Endothelial cell of umbilical vein (primary cell): ENCODE measurements around the gene SRD5A1. TPM values are rescaled to one million over a fixed set of nuclear protein-coding genes. Genes with fewer than 3 reads are reported as not detected.

Source experiments
- BruUV-seq: library from RNA; stranded (reverse); fragments of 400-500 nt; replicated peaks from 2 replicates; lab custom pipeline; 2021; lab: Mats Ljungman, UMichigan
- CTCF ChIA-PET: fragments of 300-600, 350-600 bp; sonication (Branson Sonifier 250); formaldehyde crosslinking; loops from one replicate; lab custom pipeline; 2021; ENCODE audit warnings: antibody characterized with exemption, inconsistent platforms; lab: Charles Lee
- POLR2A ChIA-PET: fragments of 300-600, 350-600 bp; sonication (Branson Sonifier 250); formaldehyde crosslinking; loops from one replicate; lab custom pipeline; 2021; ENCODE audit warnings: antibody characterized with exemption, inconsistent platforms; lab: Charles Lee
- DNase-seq: peaks from one replicate; pipeline ENCODE4 v3.0.0-alpha.2; 2011; ENCODE audit warnings: low read depth, low spot score
- FAIRE-seq: peaks from 2 replicates; lab custom pipeline; 2011; peaks lifted over from hg19 to GRCh38; lab: Jason Lieb, UNC
- H2AFZ ChIP-seq: 2 replicates; pipeline ENCODE4 v1.6.0; 2012; ENCODE audit warnings: low read depth, low read length, control low read depth, inconsistent platforms
- H3K27ac ChIP-seq: 2 replicates; pipeline ENCODE4 v1.5.1; 2011; ENCODE audit warnings: low read depth, mild to moderate bottlenecking, control low read depth, low read length, moderate library complexity; ENCODE audit not compliant: insufficient read depth
- H3K27me3 ChIP-seq, 2 experiments: 2 replicates each; pipeline versions ENCODE4 v1.6.0 to v1.6.1; 2011; ENCODE audit warnings: low read length in 2 of 2, mixed read lengths in 1 of 2; ENCODE audit not compliant: control insufficient read depth in 2 of 2, insufficient read depth in 2 of 2
- H3K36me3 ChIP-seq, 2 experiments: 2 replicates in 1 of 2; 3 replicates in 1 of 2; pipeline ENCODE4 v1.5.1; 2011; ENCODE audit warnings: low read length in 2 of 2, mild to moderate bottlenecking in 1 of 2, moderate library complexity in 1 of 2; ENCODE audit not compliant: control insufficient read depth in 2 of 2, insufficient read depth in 2 of 2; ENCODE audit errors: extremely low read depth in 1 of 2
- H3K4me1 ChIP-seq: 3 replicates; pipeline ENCODE4 v1.5.1; 2011; ENCODE audit warnings: mild to moderate bottlenecking, low read length; ENCODE audit not compliant: control insufficient read depth, insufficient read depth; ENCODE audit errors: extremely low read depth
- H3K4me2 ChIP-seq: 2 replicates; pipeline ENCODE4 v1.6.1; 2011; ENCODE audit warnings: low read length, control low read depth, mixed read lengths; ENCODE audit not compliant: insufficient read depth
- H3K4me3 ChIP-seq, 3 experiments: fragments of 200-600 bp in 1 of 3; sonication (generic), shearing (Covaris generic) in 1 of 3; replicated peaks in 1 of 3; 2 replicates each; pipeline ENCODE4 v1.5.1; 2011 to 2016; ENCODE audit warnings: control low read depth in 3 of 3, low read length in 3 of 3, mild to moderate bottlenecking in 2 of 3, inconsistent platforms in 1 of 3, low read depth in 1 of 3, moderate library complexity in 1 of 3; ENCODE audit not compliant: insufficient read depth in 1 of 3
- H3K79me2 ChIP-seq: 2 replicates; pipeline ENCODE4 v1.6.0; 2012; ENCODE audit warnings: low read length, inconsistent platforms; ENCODE audit not compliant: control insufficient read depth, insufficient read depth
- H3K9ac ChIP-seq: replicated peaks from 2 replicates; pipeline ENCODE3; 2011; ENCODE audit warnings: low read length, control low read depth; ENCODE audit not compliant: insufficient read depth; ENCODE audit errors: extremely low read depth
- H3K9me1 ChIP-seq: replicated peaks from 3 replicates; pipeline ENCODE4 v1.6.0; 2011; ENCODE audit warnings: mild to moderate bottlenecking, low read length; ENCODE audit not compliant: control insufficient read depth, insufficient read depth; ENCODE audit errors: extremely low read depth
- H3K9me3 ChIP-seq: replicated peaks from 2 replicates; pipeline ENCODE4 v1.5.1; 2012; ENCODE audit warnings: low read length, inconsistent platforms; ENCODE audit not compliant: control insufficient read depth, insufficient read depth
- H4K20me1 ChIP-seq: replicated peaks from 2 replicates; pipeline ENCODE3; 2011; ENCODE audit warnings: mild to moderate bottlenecking, low read length; ENCODE audit not compliant: control insufficient read depth, insufficient read depth; ENCODE audit errors: extremely low read depth
- EZH2 ChIP-seq: IDR thresholded peaks from 2 replicates; pipeline ENCODE4 v1.6.1; 2012; ENCODE audit warnings: borderline replicate concordance, low read depth, mild to moderate bottlenecking, moderate library complexity, low read length, inconsistent platforms; ENCODE audit not compliant: severe bottlenecking
- FOS ChIP-seq: IDR thresholded peaks from 2 replicates; pipeline ENCODE4 v1.6.1; 2011; ENCODE audit warnings: mild to moderate bottlenecking, low read length, moderate library complexity, borderline replicate concordance; ENCODE audit not compliant: insufficient read depth
- GATA2 ChIP-seq: IDR thresholded peaks from 2 replicates; pipeline ENCODE4 v1.7.0; 2011; ENCODE audit warnings: low read depth, mild to moderate bottlenecking, moderate library complexity, mixed read lengths, low read length; ENCODE audit not compliant: insufficient read length, insufficient read depth
- JUN ChIP-seq: IDR thresholded peaks from 2 replicates; pipeline ENCODE4 v1.6.1; 2011; ENCODE audit warnings: borderline replicate concordance, low read depth; ENCODE audit not compliant: insufficient read length, insufficient read depth
- MYC ChIP-seq: IDR thresholded peaks from one replicate; pipeline ENCODE4 v1.6.1; 2011; ENCODE audit warnings: mild to moderate bottlenecking, low read depth, low read length
- POLR2A ChIP-seq: IDR thresholded peaks from 2 replicates; pipeline ENCODE4 v1.6.1; 2012; ENCODE audit warnings: low read depth, mild to moderate bottlenecking, control low read depth, low read length
- POLR2AphosphoS5 ChIP-seq: IDR thresholded peaks from 2 replicates; pipeline ENCODE4 v1.6.1; 2012; ENCODE audit warnings: low read depth, mild to moderate bottlenecking, control low read depth, low read length, moderate library complexity; ENCODE audit not compliant: insufficient read depth
- dilution Hi-C: fragments of 300-500 bp; cut with MboI; formaldehyde crosslinking; loops from one replicate; pipeline ENCODE4 v1.15.0; 2019; ENCODE audit warnings: low sequenced_read_pairs; ENCODE audit not compliant: extremely low pct_ligation_motif_present
- intact Hi-C: fragments of 100-400 bp; cut with micrococcal nuclease; formaldehyde crosslinking; loops from one replicate; pipeline ENCODE4 v1.10.0; 2022
- polyA plus RNA-seq, 4 experiments: library from polyadenylated mRNA; depleted of rRNA in 3 of 4; stranded (reverse) in 3 of 4; unstranded in 1 of 4; fragments of >200 nt; gene quantifications; 2 replicates each; pipeline versions ENCODE4 v1.2.1 to v1.2.3, GENCODE V29; 2011 to 2012; ENCODE audit warnings: missing spikeins in 1 of 4
- total RNA-seq: library from RNA; stranded (reverse); gene quantifications from 2 replicates; pipeline ENCODE4 v1.2.3, GENCODE V29; 2021
- TF ChIP-seq, protein P1 (sequence below), 2 donors: IDR thresholded peaks; 1 replicate in 1 of 2; 2 replicates in 1 of 2; pipeline ENCODE4 v1.5.1; 2011; ENCODE audit warnings: low read length in 2 of 2, mild to moderate bottlenecking in 2 of 2, moderate library complexity in 2 of 2, control low read depth in 1 of 2, inconsistent platforms in 1 of 2, low read depth in 1 of 2; ENCODE audit not compliant: insufficient read depth in 1 of 2; ENCODE audit errors: extremely low read depth in 1 of 2
- TF ChIP-seq, protein P2 (sequence below): IDR thresholded peaks from 2 replicates; pipeline ENCODE4 v1.6.1; 2011; ENCODE audit not compliant: insufficient read depth, insufficient read length

Gene SRD5A1
- total and polyA plus RNA-seq, 2 donors (not counting 3 experiments of a cell fraction or from before 2014, with no cell fraction given), result 11.6 to 14.8 TPM

DNA sequence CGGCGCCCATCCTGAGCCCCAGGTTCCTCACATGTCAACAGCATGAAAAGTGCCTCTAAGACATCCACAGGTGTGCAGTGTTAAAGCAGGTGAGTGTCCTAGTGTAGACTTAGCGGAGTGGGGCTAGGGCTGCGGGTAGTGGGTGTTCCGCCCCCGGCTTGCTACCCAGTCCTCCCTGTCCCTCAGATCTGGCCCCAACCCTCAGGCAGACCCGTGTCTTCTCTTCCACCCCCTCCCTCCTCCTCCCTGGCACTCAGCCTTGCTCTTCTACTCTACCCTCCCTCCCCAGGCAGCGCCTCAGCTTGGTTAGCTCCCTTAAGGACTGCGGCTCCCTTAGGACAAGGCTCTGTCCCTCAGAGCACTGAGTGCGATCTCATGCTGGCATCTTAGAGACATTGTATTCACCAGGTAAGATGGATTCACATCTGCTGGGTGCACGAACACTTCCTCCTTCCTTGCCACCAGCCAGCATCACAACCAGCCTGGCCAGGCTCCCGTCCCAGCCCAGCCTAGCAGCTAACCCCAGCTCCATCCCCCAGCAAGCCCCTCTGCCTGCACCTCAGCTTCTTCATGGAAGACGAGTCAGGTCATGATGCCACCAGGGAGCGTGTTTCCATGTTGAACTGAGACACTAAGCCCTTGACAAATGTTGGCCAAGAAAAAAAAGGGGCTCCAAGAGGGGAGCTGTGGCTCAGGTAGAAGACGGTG is 47.1 kb upstream of the SRD5A1 start:
- H4K20me1 ChIP-seq, result no peaks in the 10 kb centered on the region
- POLR2A ChIA-PET, result no interaction called here

More for the DNA sequence above, 47.1 kb upstream of the SRD5A1 start:
- H3K27me3 ChIP-seq, result peaks cover 14 to 20% of the 10 kb centered on the region in 2 experiments
- CTCF ChIA-PET, result no interaction called here
- H2AFZ ChIP-seq, result no peak overlapping the region
- intact Hi-C loops (loop anchor here (10.0 kb wide), 1 partner anchor 211 kb away; the partner anchor contains the start of gene MED10), dilution Hi-C loops (no loop called here)
- no peaks in the 10 kb centered on the region for H3K36me3 ChIP-seq
- no peak overlapping the region for H3K9ac ChIP-seq
- TF ChIP-seq GATA2 (no peak), MYC (no peak), EZH2 (no peak), POLR2A (no peak), POLR2AphosphoS5 (no peak), JUN (no peak), FOS (no peak)
- TF ChIP-seq, protein P1, sequence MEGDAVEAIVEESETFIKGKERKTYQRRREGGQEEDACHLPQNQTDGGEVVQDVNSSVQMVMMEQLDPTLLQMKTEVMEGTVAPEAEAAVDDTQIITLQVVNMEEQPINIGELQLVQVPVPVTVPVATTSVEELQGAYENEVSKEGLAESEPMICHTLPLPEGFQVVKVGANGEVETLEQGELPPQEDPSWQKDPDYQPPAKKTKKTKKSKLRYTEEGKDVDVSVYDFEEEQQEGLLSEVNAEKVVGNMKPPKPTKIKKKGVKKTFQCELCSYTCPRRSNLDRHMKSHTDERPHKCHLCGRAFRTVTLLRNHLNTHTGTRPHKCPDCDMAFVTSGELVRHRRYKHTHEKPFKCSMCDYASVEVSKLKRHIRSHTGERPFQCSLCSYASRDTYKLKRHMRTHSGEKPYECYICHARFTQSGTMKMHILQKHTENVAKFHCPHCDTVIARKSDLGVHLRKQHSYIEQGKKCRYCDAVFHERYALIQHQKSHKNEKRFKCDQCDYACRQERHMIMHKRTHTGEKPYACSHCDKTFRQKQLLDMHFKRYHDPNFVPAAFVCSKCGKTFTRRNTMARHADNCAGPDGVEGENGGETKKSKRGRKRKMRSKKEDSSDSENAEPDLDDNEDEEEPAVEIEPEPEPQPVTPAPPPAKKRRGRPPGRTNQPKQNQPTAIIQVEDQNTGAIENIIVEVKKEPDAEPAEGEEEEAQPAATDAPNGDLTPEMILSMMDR (IDR thresholded peaks at IDR 0.05; ENCODE audit: extremely low read depth in 1 of 2, insufficient read depth in 1 of 2, low read depth in 1 of 2, low read length in 2 of 2), result no peak
- TF ChIP-seq, protein P2, sequence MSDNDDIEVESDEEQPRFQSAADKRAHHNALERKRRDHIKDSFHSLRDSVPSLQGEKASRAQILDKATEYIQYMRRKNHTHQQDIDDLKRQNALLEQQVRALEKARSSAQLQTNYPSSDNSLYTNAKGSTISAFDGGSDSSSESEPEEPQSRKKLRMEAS, result no peak
- FAIRE-seq, result no peak
- no peak for DNase-seq
- H3K79me2 ChIP-seq, result no peaks in the 10 kb centered on the region
- no peak overlapping the region for H3K4me3 ChIP-seq
- no peaks in the 10 kb centered on the region for H3K9me3 ChIP-seq
- H3K9me1 ChIP-seq, result no peaks in the 10 kb centered on the region
- H3K4me2 ChIP-seq, result no peak overlapping the region
- BruUV-seq, result no TSS peak
- H3K27ac ChIP-seq, result no peak overlapping the region
- H3K4me1 ChIP-seq, result peaks cover 13% of the 10 kb centered on the region
